Esophagus (tissue), 2 donors: ENCODE measurements around the gene OR1F1. TPM values are rescaled to one million over a fixed set of nuclear protein-coding genes. Genes with fewer than 3 reads are reported as not detected.

Experiments used
- H3K27ac ChIP-seq, 2 donors: one replicate each; pipeline ENCODE4 v1.5.1; 2013; ENCODE audit warnings: low read depth in 2 of 2, mild to moderate bottlenecking in 2 of 2, inconsistent platforms in 1 of 2, low read length in 1 of 2, moderate library complexity in 1 of 2
- H3K27me3 ChIP-seq, 2 donors: one replicate each; pipeline ENCODE4 v1.6.1; 2013; ENCODE audit warnings: low read length in 2 of 2, control low read depth in 1 of 2, mild to moderate bottlenecking in 1 of 2; ENCODE audit not compliant: insufficient read depth in 2 of 2, control insufficient read depth in 1 of 2
- H3K36me3 ChIP-seq, 2 donors: one replicate each; pipeline ENCODE4 v1.6.1; 2013; ENCODE audit warnings: low read length in 1 of 2; ENCODE audit not compliant: control insufficient read depth in 2 of 2, insufficient read depth in 2 of 2
- H3K4me1 ChIP-seq, 2 donors: one replicate each; pipeline ENCODE4 v1.6.1; 2013; ENCODE audit warnings: low read length in 1 of 2; ENCODE audit not compliant: control insufficient read depth in 2 of 2, insufficient read depth in 2 of 2
- H3K4me3 ChIP-seq, 2 donors: one replicate each; pipeline ENCODE4 v1.5.1; 2013; ENCODE audit warnings: low read length in 2 of 2, mild to moderate bottlenecking in 2 of 2, low read depth in 1 of 2, moderate library complexity in 1 of 2
- H3K9me3 ChIP-seq, 2 donors: one replicate each; pipeline ENCODE4 v1.6.1; 2013; ENCODE audit warnings: mild to moderate bottlenecking in 2 of 2, low read depth in 1 of 2, low read length in 1 of 2, moderate library complexity in 1 of 2; ENCODE audit not compliant: control insufficient read depth in 2 of 2, insufficient read depth in 1 of 2
- WGBS, 2 donors: extraction: QIAGEN DNeasy Blood & Tissue Kit; methylation state at CpG; one replicate each; pipeline ENCODE4 v1.1.7; 2013; 5-methylcytosine and 5-hydroxymethylcytosine counted together
- polyA plus RNA-seq, 2 donors: library from polyadenylated mRNA; stranded (reverse); fragments of 200-250 nt; gene quantifications; one replicate each; pipeline ENCODE4 v1.2.3, GENCODE V29; 2013
- donor health status: healthy with polysubstance abuse.
- donor health status: Bipolar disorder and iron deficiency.

OR1F1 gene
- polyA plus RNA-seq, 2 donors = not detected

GRCh38 chr16:3143598-3144320 is 44.2 kb upstream of the OR1F1 start:
- H3K4me3 ChIP-seq = no peak overlapping the region
- 66 to 76% methylated on average over 23 of the region's 23 CpGs for WGBS, 2 donors
- H3K27ac ChIP-seq = no peak overlapping the region
- H3K36me3 ChIP-seq = peaks cover 5 to 26% of the 10 kb centered on the region in 2 donors
- no peaks in the 10 kb centered on the region for H3K9me3 ChIP-seq
- H3K27me3 ChIP-seq = no peaks in the 10 kb centered on the region
- H3K4me1 ChIP-seq = peaks cover 0 to 2% of the 10 kb centered on the region in 2 donors

GRCh38 chr16:3144321-3144983 is 43.6 kb upstream of the OR1F1 start:
- no peak overlapping the region for H3K27ac ChIP-seq
- peaks cover 5 to 20% of the 10 kb centered on the region in 2 donors for H3K36me3 ChIP-seq
- H3K9me3 ChIP-seq = no peaks in the 10 kb centered on the region
- WGBS, 2 donors = 70 to 75% methylated on average over 18 of the region's 18 CpGs
- no peak overlapping the region for H3K4me3 ChIP-seq
- H3K27me3 ChIP-seq = no peaks in the 10 kb centered on the region
- H3K4me1 ChIP-seq = peaks cover under 1 to 3% of the 10 kb centered on the region in 2 donors

DNA sequence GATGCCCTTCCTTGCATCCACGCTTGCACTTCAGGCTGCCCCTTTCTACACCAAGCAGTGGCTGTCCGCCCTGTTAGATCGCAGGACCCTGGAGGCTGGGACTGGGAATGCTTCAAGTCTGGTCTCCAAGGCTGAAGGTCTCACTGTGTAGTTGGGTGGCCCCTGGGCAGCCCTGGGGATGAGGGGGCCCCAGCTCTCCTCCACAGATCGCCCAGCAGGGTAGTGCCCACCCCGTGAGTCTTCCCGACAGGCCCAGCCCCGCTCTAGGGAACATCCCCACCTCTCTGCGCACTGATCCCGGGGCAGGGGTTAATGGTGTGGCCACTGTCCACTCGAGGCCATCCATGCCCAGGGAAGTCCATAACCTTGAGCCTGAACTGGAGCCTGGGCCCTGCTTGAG is 42.9 kb upstream of the OR1F1 start:
- Histone ChIP-seq H3K9me3 (no peaks in the 10 kb centered on the region), H3K27ac (no peak overlapping the region), H3K4me1 (peaks cover 4 to 6% of the 10 kb centered on the region in 2 donors), H3K27me3 (no peaks in the 10 kb centered on the region), H3K36me3 (peaks cover 5 to 19% of the 10 kb centered on the region in 2 donors), H3K4me3 (no peak overlapping the region)
- WGBS, 2 donors = 86 to 87% methylated on average over 10 of the region's 10 CpGs

GRCh38 chr16:3145660-3146059 is 42.3 kb upstream of the OR1F1 start:
- H3K27me3 ChIP-seq = no peaks in the 10 kb centered on the region
- WGBS, 2 donors = 82 to 85% methylated on average over 12 of the region's 12 CpGs
- no peaks in the 10 kb centered on the region for H3K9me3 ChIP-seq
- H3K27ac ChIP-seq = no peak overlapping the region
- peaks cover 4 to 6% of the 10 kb centered on the region in 2 donors for H3K4me1 ChIP-seq
- H3K4me3 ChIP-seq = no peak overlapping the region
- H3K36me3 ChIP-seq = peaks cover 5 to 17% of the 10 kb centered on the region in 2 donors

DNA sequence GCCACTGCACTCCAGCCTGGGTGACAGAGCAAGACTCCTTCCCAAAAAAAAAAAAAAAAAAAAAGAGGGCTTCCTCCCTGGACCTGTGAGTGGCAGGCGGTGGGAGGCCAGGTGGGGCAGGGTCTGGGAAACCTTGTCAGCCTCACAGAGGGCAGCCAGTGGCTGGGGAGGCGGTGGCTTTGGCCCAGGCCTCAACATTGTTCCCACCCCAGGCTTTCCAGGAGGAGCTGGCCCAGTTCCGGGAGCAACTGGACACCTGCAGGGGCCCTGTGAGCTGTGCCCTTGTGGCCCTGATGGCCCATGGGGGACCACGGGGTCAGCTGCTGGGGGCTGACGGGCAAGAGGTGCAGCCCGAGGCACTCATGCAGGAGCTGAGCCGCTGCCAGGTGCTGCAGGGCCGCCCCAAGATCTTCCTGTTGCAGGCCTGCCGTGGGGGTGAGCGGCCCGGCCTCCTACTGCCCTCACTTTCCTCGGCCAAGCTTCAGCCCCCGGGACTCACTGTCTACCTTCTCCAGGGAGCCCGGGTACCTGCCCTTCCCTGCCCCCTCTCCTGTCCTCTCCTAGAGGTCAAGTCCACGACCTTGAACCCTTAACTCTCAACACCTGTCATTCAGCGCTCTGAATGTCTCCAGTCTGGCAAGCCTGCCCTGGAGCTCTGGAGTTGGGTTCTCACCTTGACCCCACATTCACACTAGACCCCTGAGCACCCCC is 40.8 kb upstream of the OR1F1 start:
- no peaks in the 10 kb centered on the region for H3K27me3 ChIP-seq
- H3K9me3 ChIP-seq = no peaks in the 10 kb centered on the region
- peaks cover 0 to 4% of the 10 kb centered on the region in 2 donors for H3K36me3 ChIP-seq
- H3K27ac ChIP-seq = no peak overlapping the region
- peaks cover 4 to 11% of the 10 kb centered on the region in 2 donors for H3K4me1 ChIP-seq
- WGBS, 2 donors = 90% methylated on average over 15 to 16 of the region's 16 CpGs
- H3K4me3 ChIP-seq = no peak overlapping the region

- Histone ChIP-seq H3K36me3 (no peaks in the 10 kb centered on the region), H3K4me1 (peaks cover 4 to 13% of the 10 kb centered on the region in 2 donors), H3K27me3 (no peaks in the 10 kb centered on the region), H3K4me3 (no peak overlapping the region), H3K9me3 (no peaks in the 10 kb centered on the region), H3K27ac (no peak overlapping the region)
- 92 to 93% methylated on average over 5 of the region's 5 CpGs for WGBS, 2 donors
Observed at GRCh38 chr16:3147757-3148104, 40.3 kb upstream of the OR1F1 start.

DNA sequence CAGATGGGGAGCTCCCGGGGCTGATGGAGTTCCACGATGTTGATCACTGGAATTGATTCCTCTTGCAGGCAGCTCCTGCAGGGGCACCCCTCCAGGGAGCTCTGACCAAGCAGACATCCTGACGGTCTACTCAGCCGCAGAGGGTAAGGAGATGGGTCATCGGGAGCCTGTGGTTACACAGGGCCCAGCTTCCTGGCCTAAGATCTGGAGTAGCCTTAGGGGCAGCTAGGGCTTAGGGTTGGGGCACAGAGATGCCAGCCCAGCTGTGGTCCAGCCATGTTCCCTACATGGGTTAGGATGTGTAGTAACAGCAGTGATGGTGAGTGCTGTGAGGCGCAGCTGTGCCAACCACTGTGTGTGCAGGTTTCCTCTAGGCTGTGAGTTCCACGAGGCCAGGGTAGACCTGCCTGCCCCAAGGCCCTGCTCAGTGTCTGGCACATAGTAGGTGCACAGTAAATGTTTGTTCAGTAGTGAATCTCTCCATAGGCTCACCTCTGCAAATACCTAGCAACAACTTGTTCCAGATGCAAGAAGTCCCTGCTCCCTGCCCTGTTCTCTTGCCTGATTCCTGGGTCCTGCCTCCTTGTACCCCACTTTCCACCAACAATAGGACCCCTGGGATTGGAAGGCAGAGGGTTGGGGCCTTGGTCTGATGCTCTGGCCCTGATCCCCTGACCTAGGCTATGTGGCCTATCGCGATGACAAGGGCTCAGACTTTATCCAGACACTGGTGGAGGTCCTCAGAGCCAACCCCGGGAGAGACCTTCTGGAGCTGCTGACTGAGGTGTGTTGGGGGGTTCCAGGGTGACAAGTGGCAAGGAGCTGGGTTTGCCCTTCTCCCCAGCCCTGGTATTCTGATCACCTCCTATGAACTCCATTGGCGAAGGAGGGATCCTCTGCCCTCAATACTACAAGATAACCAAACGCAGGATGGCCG is 39.5 kb upstream of the OR1F1 start:
- H3K9me3 ChIP-seq = no peaks in the 10 kb centered on the region
- no peak overlapping the region for H3K27ac ChIP-seq
- no peaks in the 10 kb centered on the region for H3K36me3 ChIP-seq
- WGBS, 2 donors = 91 to 94% methylated on average over 13 of the region's 13 CpGs
- no peak overlapping the region for H3K4me3 ChIP-seq
- H3K27me3 ChIP-seq = no peaks in the 10 kb centered on the region
- peaks cover 4 to 13% of the 10 kb centered on the region in 2 donors for H3K4me1 ChIP-seq

- Histone ChIP-seq H3K4me1 (peaks cover 4 to 13% of the 10 kb centered on the region in 2 donors), H3K27ac (peak overlapping the region in 1 of 2 donors; percentile 66), H3K27me3 (no peaks in the 10 kb centered on the region), H3K36me3 (no peaks in the 10 kb centered on the region), H3K9me3 (no peaks in the 10 kb centered on the region), H3K4me3 (no peak overlapping the region)
- WGBS, 2 donors = 84 to 90% methylated on average over 6 of the region's 6 CpGs
Observed at GRCh38 chr16:3149193-3149530, 38.8 kb upstream of the OR1F1 start.
